HepG2 (cell line): ENCODE results near the gene TIMM10. TPM values are rescaled to one million over a fixed set of nuclear protein-coding genes. Genes with fewer than 3 reads are reported as not detected.

Experiments
- ATAC-seq: fragments of 200-7000 bp; cut with Tn5 transposase; 3 replicates; pipeline ENCODE4 v1.9.1; 2020; ENCODE audit warnings: mild to moderate bottlenecking, moderate library complexity
- BruUV-seq: library from RNA; stranded (reverse); fragments of 400-500 nt; replicated peaks from 2 replicates; lab custom pipeline; 2021; lab: Mats Ljungman, UMichigan
- CTCF ChIA-PET: fragments of 300-600 bp; formaldehyde crosslinking; extraction: SDS; loops from one replicate; lab custom pipeline; 2021; ENCODE audit warnings: low total read pairs, inconsistent platforms, low intra/inter-chr PET ratio; lab: Yijun Ruan, JAX
- POLR2A ChIA-PET: fragments of 350-600 bp; sonication (Branson Sonifier 250); formaldehyde crosslinking; loops from one replicate; lab custom pipeline; 2020; ENCODE audit warnings: antibody characterized with exemption, inconsistent platforms; lab: Yijun Ruan, JAX
- DNase-seq: peaks from one replicate; pipeline ENCODE4 v3.0.0-alpha.2; 2015; ENCODE audit warnings: low spot score
- FAIRE-seq: peaks from 3 replicates; lab custom pipeline; 2011; peaks lifted over from hg19 to GRCh38; lab: Jason Lieb, UNC
- H2AFZ ChIP-seq: one replicate; pipeline ENCODE4 v1.6.1; 2011; ENCODE audit warnings: low read length, inconsistent platforms
- H3K27ac ChIP-seq: fragments of 300-600 bp; 3 replicates; pipeline ENCODE4 v1.8.0; 2011; ENCODE audit warnings: mixed run types, mild to moderate bottlenecking, mixed read lengths, low read length, inconsistent platforms; ENCODE audit not compliant: insufficient read depth; ENCODE audit errors: extremely low read length
- H3K27me3 ChIP-seq, 2 experiments: fragments of 200-600 bp in 1 of 2; 2 replicates in 1 of 2; 3 replicates in 1 of 2; pipeline versions ENCODE4 v1.6.0 to v1.8.0; 2011; ENCODE audit warnings: low read length in 2 of 2, mild to moderate bottlenecking in 2 of 2, moderate library complexity in 2 of 2, inconsistent platforms in 1 of 2; ENCODE audit not compliant: insufficient read depth in 2 of 2, control insufficient read depth in 1 of 2
- H3K36me3 ChIP-seq, 2 experiments: fragments of 200-600 bp in 1 of 2; replicated peaks in 1 of 2; 2 replicates in 1 of 2; 3 replicates in 1 of 2; pipeline versions ENCODE4 v1.5.1 to v1.8.0; 2011; ENCODE audit warnings: low read length in 2 of 2, inconsistent platforms in 1 of 2; ENCODE audit not compliant: insufficient read depth in 2 of 2, control insufficient read depth in 1 of 2
- H3K4me1 ChIP-seq: 2 replicates; pipeline ENCODE4 v1.5.1; 2012; ENCODE audit warnings: low read length, inconsistent platforms; ENCODE audit not compliant: insufficient read depth
- H3K4me2 ChIP-seq: 2 replicates; pipeline ENCODE4 v1.6.0; 2011; ENCODE audit warnings: low read depth, low read length, inconsistent platforms
- H3K4me3 ChIP-seq, 3 experiments: fragments of 200-600 bp in 1 of 3; sonication (generic), shearing (Covaris generic) in 1 of 3; replicated peaks in 1 of 3; 2 replicates each; pipeline ENCODE4 v1.5.1; 2011 to 2016; ENCODE audit warnings: low read length in 3 of 3, inconsistent platforms in 2 of 3, low read depth in 2 of 3, mild to moderate bottlenecking in 2 of 3, control low read depth in 1 of 3, mixed read lengths in 1 of 3; ENCODE audit not compliant: insufficient read depth in 1 of 3
- H3K79me2 ChIP-seq: one replicate; pipeline ENCODE4 v1.6.1; 2011; ENCODE audit warnings: low read length, inconsistent platforms; ENCODE audit not compliant: insufficient read depth
- H3K9ac ChIP-seq: 2 replicates; pipeline ENCODE4 v1.6.0; 2011; ENCODE audit warnings: mild to moderate bottlenecking, low read depth, low read length, inconsistent platforms; ENCODE audit not compliant: insufficient read depth
- H3K9me3 ChIP-seq: 2 replicates; pipeline ENCODE4 v1.5.1; 2012; ENCODE audit warnings: mild to moderate bottlenecking, low read length
- H4K20me1 ChIP-seq: 2 replicates; pipeline ENCODE4 v1.6.0; 2011; ENCODE audit warnings: inconsistent platforms, mild to moderate bottlenecking, low read length, moderate library complexity; ENCODE audit not compliant: insufficient read depth
- ADNP ChIP-seq: sonication (generic); formaldehyde crosslinking; IDR thresholded peaks from 2 replicates; pipeline ENCODE4 v1.4.0; 2020; ENCODE audit warnings: missing genetic modification reagents
- ARID2 ChIP-seq: sonication (generic); formaldehyde crosslinking; IDR thresholded peaks from 2 replicates; pipeline ENCODE4 v1.8.1; 2022; ENCODE audit warnings: mild to moderate bottlenecking, missing genetic modification reagents, borderline replicate concordance
- ELF1 ChIP-seq: sonication (generic); formaldehyde crosslinking; IDR thresholded peaks from 2 replicates; pipeline ENCODE4 v1.4.0; 2020; ENCODE audit warnings: missing genetic modification reagents
- FOXP1 ChIP-seq, 2 experiments: fragments of 450-650 bp in 1 of 2; IDR thresholded peaks; 2 replicates each; pipeline ENCODE4 v1.6.1; 2017 to 2018; ENCODE audit warnings: antibody characterized with exemption in 1 of 2
- GFI1 ChIP-seq: sonication (generic); formaldehyde crosslinking; IDR thresholded peaks from 2 replicates; pipeline ENCODE4 v1.5.0; 2020; ENCODE audit warnings: missing genetic modification reagents, mild to moderate bottlenecking, borderline replicate concordance
- JUN ChIP-seq: sonication (generic); formaldehyde crosslinking; IDR thresholded peaks from 2 replicates; pipeline ENCODE4 v1.4.0; 2020; ENCODE audit warnings: mild to moderate bottlenecking, missing genetic modification reagents
- KDM3A ChIP-seq: IDR thresholded peaks from 2 replicates; pipeline ENCODE4 v1.6.1; 2018; ENCODE audit warnings: low read depth, missing compliant biosample characterization
- MAFF ChIP-seq: IDR thresholded peaks from 2 replicates; pipeline ENCODE4 v1.6.1; 2011; ENCODE audit warnings: low read depth, low read length, improper control_type of control experiment
- NFYC ChIP-seq: IDR thresholded peaks from 2 replicates; pipeline ENCODE4 v1.6.1; 2016; ENCODE audit warnings: missing genetic modification reagents, missing compliant biosample characterization
- POLR2AphosphoS2 ChIP-seq: IDR thresholded peaks from 2 replicates; pipeline ENCODE4 v1.6.1; 2011; ENCODE audit warnings: low read depth, low read length, improper control_type of control experiment
- RBM22 ChIP-seq: fragments of 200-400 bp; formaldehyde crosslinking; optimal IDR thresholded peaks from 2 replicates; pipeline ENCODE3; 2017; ENCODE audit warnings: mild to moderate bottlenecking, low read length, moderate library complexity
- SNRNP70 ChIP-seq: fragments of 200-400 bp; formaldehyde crosslinking; IDR thresholded peaks from 2 replicates; pipeline ENCODE4 v1.6.1; 2017; ENCODE audit warnings: mild to moderate bottlenecking, low read depth, low read length, moderate library complexity
- SP1 ChIP-seq, 2 experiments: fragments of 450-650 bp in 1 of 2; sonication (generic) in 1 of 2; formaldehyde crosslinking in 1 of 2; IDR thresholded peaks; 2 replicates each; pipeline versions ENCODE4 v1.4.0 to v1.6.1; 2016 to 2020; ENCODE audit warnings: missing genetic modification reagents in 1 of 2
- WIZ ChIP-seq: sonication (generic); formaldehyde crosslinking; IDR thresholded peaks from 2 replicates; pipeline ENCODE4 v1.5.1; 2020; ENCODE audit warnings: mild to moderate bottlenecking, missing genetic modification reagents
- ZNF557 ChIP-seq: sonication (generic); formaldehyde crosslinking; IDR thresholded peaks from 2 replicates; pipeline ENCODE4 v1.4.0; 2020; ENCODE audit warnings: missing genetic modification reagents
- ZNF629 ChIP-seq: sonication (generic); formaldehyde crosslinking; conservative IDR thresholded peaks from 2 replicates; pipeline ENCODE4 v1.5.0; 2020; ENCODE audit warnings: missing genetic modification reagents
- WGBS: methylation state at CpG from one replicate; pipeline ENCODE4 v1.1.6; 2017; ENCODE audit warnings: low lambda C conversion rate; 5-methylcytosine and 5-hydroxymethylcytosine counted together
- in situ Hi-C: cut with HindIII; loops from 2 replicates; pipeline ENCODE4 v1.10.0; 2017; ENCODE audit warnings: low pct_unique_long_range_greater_than_20kb; ENCODE audit not compliant: extremely low pct_ligation_motif_present
- intact Hi-C: fragments of 100-400 bp; cut with micrococcal nuclease; formaldehyde crosslinking; loops from one replicate; pipeline ENCODE4 v1.10.0; 2022; ENCODE audit not compliant: unreplicated experiment
- polyA plus RNA-seq, 8 experiments: library from polyadenylated mRNA; depleted of rRNA in 3 of 8; stranded (reverse) in 7 of 8; unstranded in 1 of 8; fragments of >200 nt; fragmentation: Illumina TruSeq in 4 of 8; extraction: Trizol in 4 of 8; gene quantifications; 2 replicates each; pipeline versions ENCODE4 v1.2.1 to v1.2.3, GENCODE V29; 2011 to 2016; ENCODE audit warnings: low read depth in 4 of 8, missing spikeins in 1 of 8, mixed read lengths in 1 of 8; ENCODE audit not compliant: insufficient read depth in 1 of 8
- total RNA-seq, 5 experiments: library from RNA; depleted of rRNA; stranded (reverse); fragments of >200 nt; fragmentation: Illumina TruSeq; extraction: Trizol; gene quantifications; 2 replicates each; pipeline ENCODE4 v1.2.3, GENCODE V29; 2016; ENCODE audit warnings: low read depth in 1 of 5

The TIMM10 gene
- total and polyA plus RNA-seq, 2 of the 13 experiments (the other 11 are each of a cell fraction or from before 2014, with no cell fraction given) = 67.8 to 82.2 TPM

DNA sequence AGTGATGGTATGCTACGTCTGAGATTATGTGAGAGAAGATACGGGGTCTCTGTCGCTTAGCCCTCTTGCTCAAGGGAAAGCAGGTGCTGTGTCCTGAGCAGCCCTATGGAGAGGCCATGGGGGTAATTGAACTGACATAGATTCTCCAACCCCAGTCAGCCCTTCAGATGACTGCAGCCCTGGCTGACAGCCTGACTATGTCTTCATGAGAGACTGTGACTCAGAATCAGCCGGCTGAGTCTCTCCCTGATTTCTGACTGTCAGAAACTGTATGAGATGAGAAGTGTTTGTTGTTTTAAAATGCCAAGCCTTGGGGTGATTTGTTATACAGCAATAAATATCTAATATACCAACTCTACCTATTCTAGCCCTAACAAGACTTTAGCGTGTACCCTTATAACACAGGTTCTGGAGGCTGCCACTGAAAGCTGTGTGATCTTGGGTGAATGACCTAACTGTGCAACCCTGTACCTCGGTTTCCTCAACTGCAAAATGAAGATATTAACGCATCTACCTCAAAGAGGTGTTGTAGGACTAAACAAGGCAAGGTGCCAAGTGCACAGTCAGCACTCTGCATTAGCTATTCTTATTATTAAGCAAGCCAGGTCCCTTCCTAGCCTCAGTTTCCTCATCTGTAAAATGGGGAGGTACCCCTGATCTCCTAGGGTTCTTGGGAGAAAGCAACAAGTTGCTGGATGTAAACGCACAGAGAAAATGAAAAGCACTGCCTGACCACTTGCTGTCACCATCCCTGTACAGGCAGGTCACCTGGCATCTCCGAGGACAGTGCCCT is 39.9 kb downstream of the TIMM10 start (continued):
- TF ChIP-seq SNRNP70 (no peak), ARID2 (CRISPR knock-in tag) (no peak), JUN (CRISPR knock-in tag) (no peak), ZNF557 (no peak), ADNP (CRISPR knock-in tag) (no peak), MAFF (peak; percentile 55; the same call in 1 of the 2 replicates), POLR2AphosphoS2 (0 out of 2 replicates have a peak, but pooled peaks have one; percentile 7), SP1 (IDR thresholded peaks at IDR 0.05) (no peak), SP1 (CRISPR knock-in tag; IDR thresholded peaks at IDR 0.05) (no peak), WIZ (CRISPR knock-in tag) (no peak), ZNF629 (CRISPR knock-in tag) (peak; percentile 57), GFI1 (CRISPR knock-in tag) (no peak), KDM3A (no peak), ELF1 (CRISPR knock-in tag) (no peak), FOXP1 (IDR thresholded peaks at IDR 0.05) (no peak), FOXP1 (CRISPR knock-in tag; IDR thresholded peaks at IDR 0.05) (no peak)

DNA sequence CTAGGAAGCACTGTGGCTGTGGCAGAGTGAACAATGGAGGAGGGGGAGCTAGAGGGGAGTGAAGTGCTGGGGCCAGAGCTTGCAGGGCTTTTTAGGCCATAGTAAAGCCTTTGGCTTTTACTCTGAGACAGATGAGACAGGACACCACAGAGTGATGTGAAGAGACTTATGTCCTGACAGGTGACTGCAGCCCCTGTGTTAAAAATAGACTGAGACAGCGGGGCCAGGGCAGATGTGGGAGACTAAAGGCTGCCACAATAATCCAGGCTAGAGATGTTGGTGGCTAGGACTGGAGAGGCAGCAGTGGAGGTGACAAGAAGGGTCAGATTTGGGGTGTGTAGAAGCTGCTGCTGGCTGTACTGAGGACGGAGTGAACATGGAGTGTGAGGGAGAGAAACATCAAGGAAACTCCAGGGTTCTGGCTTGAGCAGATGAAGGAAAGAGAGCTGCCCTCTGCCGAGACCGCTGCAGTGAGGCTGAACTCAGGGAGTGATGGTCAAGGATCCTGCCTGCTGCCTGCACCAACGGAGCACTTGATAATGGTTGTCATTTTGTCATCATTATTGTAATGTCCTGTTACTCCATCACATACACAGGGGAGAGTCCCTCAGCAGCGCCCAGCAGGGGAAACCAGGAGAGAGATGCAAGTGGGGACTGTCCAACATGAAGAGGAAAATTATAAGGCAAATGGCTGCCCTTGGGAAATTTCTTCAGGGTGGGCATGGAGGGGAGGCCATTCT is 42.5 kb downstream of the TIMM10 start:
- in situ Hi-C loops (no loop called here), intact Hi-C loops (no loop called here)
- no peak for FAIRE-seq
- ATAC-seq = no peak
- H3K27ac ChIP-seq = no peak overlapping the region
- H3K9ac ChIP-seq = no peak overlapping the region
- H3K4me2 ChIP-seq = no peak overlapping the region
- H3K9me3 ChIP-seq = no peaks in the 10 kb centered on the region
- ChIA-PET POLR2A (no interaction called here), CTCF (no interaction called here)
- H2AFZ ChIP-seq = no peak overlapping the region
- no peak for DNase-seq
- no TSS peak for BruUV-seq
- H3K36me3 ChIP-seq = peaks cover 55 to 85% of the 10 kb centered on the region in 2 experiments
- no peak overlapping the region for H3K4me3 ChIP-seq
- no peaks in the 10 kb centered on the region for H3K79me2 ChIP-seq
- no peaks in the 10 kb centered on the region for H3K27me3 ChIP-seq
- WGBS = 100% methylated on average over 6 of the region's 6 CpGs
- no peaks in the 10 kb centered on the region for H4K20me1 ChIP-seq
- H3K4me1 ChIP-seq = peaks cover 3% of the 10 kb centered on the region
- peak; percentile 20 for TF ChIP-seq RBM22
- TF ChIP-seq NFYC (CRISPR knock-in tag) = no peak
